ENCODE data around the gene ELL2. TPM values are rescaled to one million over a fixed set of nuclear protein-coding genes. Genes with fewer than 3 reads are reported as not detected.

Gene ELL2
- total and polyA plus RNA-seq, 2 of the 13 experiments (the other 11 are each of a cell fraction or from before 2014, with no cell fraction given), result 78.9 to 97.1 TPM

DNA sequence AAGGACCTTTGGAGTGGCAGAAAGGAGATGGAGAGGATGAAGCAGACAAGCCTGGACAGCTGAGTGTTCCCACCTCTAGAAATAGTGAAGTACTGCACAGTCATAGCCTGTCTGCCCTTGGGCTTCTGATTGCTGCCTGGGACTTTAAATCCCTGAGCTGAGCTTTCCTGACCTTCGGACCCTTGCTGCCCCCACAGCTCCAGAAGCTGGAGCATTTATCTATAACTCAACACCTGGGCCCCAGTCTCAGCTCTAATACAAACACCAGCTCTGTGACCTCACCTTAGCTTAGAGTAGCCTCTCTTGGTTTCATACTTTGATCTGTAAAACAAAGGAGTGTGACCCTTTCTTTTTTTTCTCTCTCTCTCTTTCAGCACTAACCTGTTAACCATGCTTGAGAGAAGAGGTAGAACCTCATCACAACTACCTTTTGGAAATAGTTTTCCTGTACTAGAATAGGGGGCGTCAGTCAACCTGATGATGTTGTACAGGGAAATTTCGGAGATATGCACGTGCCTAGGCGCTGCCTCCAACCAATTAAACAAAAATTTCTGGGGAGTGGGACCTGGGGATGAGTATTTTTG is 25.4 kb upstream of the ELL2 start (continued):
- TF ChIP-seq RFX1 (IDR thresholded peaks at IDR 0.05) (no peak), EEA1 (CRISPR knock-in tag; IDR thresholded peaks at IDR 0.05; ENCODE audit: borderline replicate concordance) (no peak), ZNF33A (CRISPR knock-in tag; IDR thresholded peaks at IDR 0.05; ENCODE audit: borderline replicate concordance) (no peak), GABPA (IDR thresholded peaks at IDR 0.05; ENCODE audit: low read depth, low read length) (no peak), GABPA (CRISPR knock-in tag; IDR thresholded peaks at IDR 0.05; ENCODE audit: low read depth) (peak; percentile 20; the same call in 1 of the 2 replicates), RFX5 (IDR thresholded peaks at IDR 0.05; ENCODE audit: low read depth, low read length) (no peak), ZNF878 (CRISPR knock-in tag; IDR thresholded peaks at IDR 0.05) (peak; percentile 79)

DNA sequence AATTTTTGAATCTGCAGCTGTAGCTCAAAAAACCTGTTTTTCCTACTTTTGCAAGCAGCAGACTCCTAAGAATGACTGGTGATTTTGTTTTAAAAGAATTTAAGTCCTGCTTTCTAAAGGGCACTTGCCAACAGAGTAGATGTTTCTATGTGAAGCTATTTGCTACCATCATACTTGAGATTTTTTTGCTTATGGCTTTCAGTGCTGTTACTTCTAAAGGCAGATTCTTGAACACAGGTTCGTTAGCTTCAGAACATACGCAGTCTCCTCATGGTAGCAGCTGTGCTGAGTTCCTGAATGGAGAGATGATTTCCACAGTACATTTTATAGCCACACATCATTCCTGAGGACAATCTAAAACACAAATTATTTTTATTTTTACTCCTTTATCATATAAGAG is 24.4 kb upstream of the ELL2 start:
- peak overlapping the region; percentile 64 for H3K4me2 ChIP-seq (ENCODE audit: low read depth, low read length)
- H3K9ac ChIP-seq (ENCODE audit: insufficient read depth, low read depth, low read length), result peak overlapping the region; percentile 52; the same call in 1 of the 2 replicates
- DNase-seq (ENCODE audit: low spot score) (no peak), FAIRE-seq (no peak), ATAC-seq (no peak)
- no peaks in the 10 kb centered on the region for H3K9me3 ChIP-seq (ENCODE audit: low read length)
- POLR2A ChIA-PET, result interaction anchor here (1.2 to 6.2 kb wide), 14 partner anchors 11 to 351 kb away, joined by 3 to 125 read pairs (median 10); partner anchors contain the start of gene ELL2
- H3K4me1 ChIP-seq (ENCODE audit: insufficient read depth, low read length), result peaks cover 80% of the 10 kb centered on the region
- H3K27ac ChIP-seq (ENCODE audit: extremely low read length, insufficient read depth, low read length), result peak overlapping the region; percentile 91
- H3K79me2 ChIP-seq (ENCODE audit: insufficient read depth, low read length), result peaks cover 13% of the 10 kb centered on the region
- in situ Hi-C loops (cut with HindIII; ENCODE audit: extremely low pct_ligation_motif_present, low pct_unique_long_range_greater_than_20kb) (no loop called here), intact Hi-C loops (cut with micrococcal nuclease; ENCODE audit: unreplicated experiment) (loop anchor here (2.0 kb wide), 1 partner anchor 133 kb away; no protein-coding TSS in a partner anchor)
- H2AFZ ChIP-seq (ENCODE audit: low read length), result no peak overlapping the region
- WGBS (ENCODE audit: low lambda C conversion rate), result 80% methylated on average over 2 of the region's 2 CpGs
- CTCF ChIA-PET (ENCODE audit: low intra/inter-chr PET ratio, low total read pairs), result interaction anchor here (0.6 to 1.3 kb wide), 2 partner anchors 24 to 77 kb away, joined by 3 read pairs; no protein-coding TSS in a partner anchor
- no peak overlapping the region for H3K4me3 ChIP-seq (replicated peaks in 1 of 3; ENCODE audit: insufficient read depth in 1 of 3, low read depth in 2 of 3, low read length in 3 of 3)
- TF ChIP-seq ZNF343 (CRISPR knock-in tag; IDR thresholded peaks at IDR 0.05), result 0 out of 2 replicates have a peak, but pooled peaks have one; percentile 2
- TF ChIP-seq ARID2 (CRISPR knock-in tag; IDR thresholded peaks at IDR 0.05; ENCODE audit: borderline replicate concordance), result no peak
- TF ChIP-seq NCOA1 (CRISPR knock-in tag; IDR thresholded peaks at IDR 0.05), result no peak
- no peaks in the 10 kb centered on the region for H3K36me3 ChIP-seq (replicated peaks in 1 of 2; ENCODE audit: control insufficient read depth in 1 of 2, insufficient read depth in 2 of 2, low read length in 2 of 2)
- no TSS peak for BruUV-seq (replicated peaks)
- H4K20me1 ChIP-seq (ENCODE audit: insufficient read depth, low read length), result no peaks in the 10 kb centered on the region
- H3K27me3 ChIP-seq (ENCODE audit: control insufficient read depth in 1 of 2, insufficient read depth in 2 of 2, low read length in 2 of 2), result no peaks in the 10 kb centered on the region

Measured in HepG2 (cell line).